Smooth muscle cell of the brain vasculature (primary cell): Measurements from ENCODE around the gene PHACTR1.

Source experiments
- DNase-seq: peaks from one replicate; pipeline ENCODE4 v3.0.0-alpha.2; 2012; ENCODE audit warnings: low read depth, low spot score

PHACTR1 gene

GRCh38 chr6:13261464-13261994 lies 545.0 kb downstream of the PHACTR1 start:
- DNase-seq = no peak

GRCh38 chr6:13262302-13263230 lies 546.0 kb downstream of the PHACTR1 start:
- no peak for DNase-seq

DNA sequence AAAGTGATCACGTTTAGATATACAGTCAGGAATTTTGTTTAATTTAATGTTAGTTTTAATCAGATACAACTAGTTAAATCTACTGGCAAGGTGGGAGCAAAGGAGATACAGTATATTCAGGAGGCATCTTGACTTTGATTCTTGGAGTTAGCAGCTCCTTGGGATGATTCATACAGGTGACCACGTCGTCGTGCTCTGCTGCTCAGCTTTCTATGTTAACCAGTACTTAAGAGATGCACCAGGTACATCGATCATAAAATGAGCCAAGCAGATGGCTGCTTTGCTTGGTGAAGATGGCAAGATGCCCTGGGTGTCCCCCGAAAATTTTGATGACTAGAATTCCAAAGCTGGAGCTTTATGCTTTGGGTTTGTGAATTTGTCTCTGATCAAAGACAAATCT lies 547.1 kb downstream of the PHACTR1 start:
- DNase-seq = no peak

DNA sequence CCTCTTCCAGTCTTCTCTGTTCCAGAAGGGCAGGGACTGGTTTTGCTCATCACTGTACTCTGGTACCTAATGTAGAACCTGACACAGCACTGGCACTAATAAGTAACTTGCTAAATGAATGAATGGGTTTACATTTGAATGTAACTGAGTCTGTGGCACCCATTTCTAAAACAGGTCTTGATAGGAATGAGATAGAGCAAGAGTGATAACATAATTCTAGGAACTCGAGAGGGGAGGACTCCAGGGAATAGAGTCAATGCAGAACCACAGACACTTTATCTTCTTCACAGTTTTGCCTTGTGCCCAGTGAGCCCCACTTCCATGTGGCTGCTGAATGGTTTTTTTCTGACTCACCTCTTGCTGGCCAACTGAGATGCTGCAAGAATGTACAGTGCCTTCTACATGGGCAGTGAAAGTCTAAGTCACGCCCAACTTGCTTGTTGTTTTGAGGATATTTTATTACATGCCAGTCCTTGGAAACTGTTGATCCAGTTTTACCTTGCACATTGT lies 550.6 kb downstream of the PHACTR1 start:
- DNase-seq = no peak

DNA sequence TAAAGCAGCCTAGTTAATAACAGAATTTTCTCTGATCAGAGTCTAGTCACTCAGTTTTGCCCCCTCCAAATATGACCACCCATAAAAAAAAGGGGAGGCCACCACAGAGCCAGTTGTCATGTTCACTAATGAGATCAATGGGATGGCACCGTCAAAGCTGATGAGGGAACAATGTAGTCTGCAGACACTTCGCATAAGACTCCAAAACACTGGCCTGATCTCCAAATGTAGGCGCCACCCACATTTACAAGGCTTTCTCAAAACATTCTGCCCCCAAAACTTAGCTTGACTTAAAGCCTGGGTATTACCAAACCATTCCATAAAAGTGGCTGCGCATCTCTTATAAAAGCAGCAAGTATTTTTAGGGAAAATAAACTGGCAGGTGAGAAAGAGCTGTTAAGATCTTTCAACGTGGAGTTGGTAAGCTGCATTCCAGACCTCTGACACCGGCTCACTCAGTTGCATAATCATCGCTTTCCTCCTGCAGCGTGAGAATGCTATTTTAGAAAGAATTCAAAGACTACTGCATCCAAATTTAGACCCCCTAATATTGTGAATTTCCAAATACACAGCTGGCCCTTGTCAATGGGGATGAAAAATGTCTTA lies 552.4 kb downstream of the PHACTR1 start:
- no peak for DNase-seq

DNA sequence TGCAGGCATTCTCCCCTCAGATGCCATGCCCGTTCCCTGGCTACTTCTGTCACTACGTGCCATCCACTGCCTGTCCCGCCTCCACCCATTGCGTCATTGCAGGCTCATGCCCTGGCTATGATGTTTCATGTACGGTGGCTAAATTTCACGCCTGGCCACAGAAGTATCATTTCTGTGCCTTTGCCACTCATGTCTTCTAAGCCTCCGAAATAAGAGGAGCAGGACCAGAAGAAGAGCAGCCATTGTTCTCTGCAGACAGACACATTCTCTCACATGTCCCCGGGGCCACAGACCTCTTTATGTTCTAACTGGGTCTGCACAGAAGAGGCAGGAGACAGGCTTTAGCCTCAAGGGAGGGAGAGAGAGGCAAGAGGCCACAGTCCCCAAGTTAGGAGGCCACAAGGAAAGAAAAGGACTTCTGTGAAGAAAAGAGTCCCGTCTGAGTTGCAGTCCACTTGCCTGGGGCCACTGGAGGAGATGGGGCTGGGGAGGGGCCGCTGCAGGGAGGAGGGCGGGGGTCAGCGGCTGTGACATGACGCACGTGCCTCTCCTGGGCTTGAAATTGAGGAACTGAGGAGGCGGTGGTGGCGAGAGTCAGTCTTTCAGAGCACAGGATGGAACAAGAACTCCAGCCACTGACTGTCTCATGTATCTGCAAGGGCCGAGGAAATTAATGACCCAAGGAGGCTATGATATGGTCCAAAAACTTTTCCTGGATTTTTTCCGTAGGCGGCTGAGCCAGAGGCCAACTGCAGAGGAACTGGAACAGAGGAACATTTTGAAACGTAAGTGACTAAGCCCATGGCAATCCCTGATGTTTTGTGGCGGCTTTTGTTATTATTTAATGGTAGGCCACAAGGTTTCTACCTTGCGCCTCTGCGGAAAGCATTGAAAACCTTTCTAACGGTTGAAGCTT lies 555.8 kb downstream of the PHACTR1 start:
- no peak for DNase-seq

- DNase-seq = no peak
These were observed 556.8 kb downstream of the PHACTR1 start for GRCh38 chr6:13273202-13273930.

DNA sequence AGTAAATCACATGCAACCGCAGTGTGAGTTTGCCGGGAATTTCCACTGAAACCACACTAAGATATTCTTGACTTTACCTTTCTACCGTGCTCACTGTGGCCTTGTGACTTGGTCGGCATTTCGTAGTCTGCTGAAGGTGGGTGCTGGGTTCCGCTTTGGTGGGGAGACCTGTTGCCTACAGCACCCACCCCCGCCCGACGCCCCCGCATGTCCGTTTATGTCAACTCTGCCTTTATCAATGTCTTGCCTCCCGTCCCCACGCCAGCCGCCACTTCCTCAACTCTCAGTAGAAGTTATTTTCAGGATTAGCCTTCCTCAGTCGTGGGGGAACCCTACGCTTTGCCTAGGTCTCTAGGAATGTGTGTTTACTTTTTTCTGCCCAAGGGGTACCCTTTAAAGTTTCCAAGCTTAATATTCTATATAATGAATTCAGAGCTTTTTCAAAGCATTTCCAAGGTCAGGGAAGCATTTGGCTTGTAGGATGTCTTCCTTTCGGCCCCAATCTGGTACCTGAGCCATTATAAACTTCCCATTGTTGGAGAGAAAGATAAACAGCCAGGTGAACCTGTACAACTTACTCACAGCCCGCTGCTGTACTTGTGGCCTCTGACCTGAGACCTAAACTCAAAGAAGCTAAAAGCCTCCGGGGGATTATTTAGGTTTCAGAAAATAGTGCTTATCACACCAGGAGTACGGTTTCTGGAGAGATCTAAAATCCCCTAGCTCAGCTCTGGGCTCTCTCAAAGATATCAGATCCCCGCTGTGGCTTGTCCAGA lies 557.6 kb downstream of the PHACTR1 start:
- DNase-seq = no peak

DNA sequence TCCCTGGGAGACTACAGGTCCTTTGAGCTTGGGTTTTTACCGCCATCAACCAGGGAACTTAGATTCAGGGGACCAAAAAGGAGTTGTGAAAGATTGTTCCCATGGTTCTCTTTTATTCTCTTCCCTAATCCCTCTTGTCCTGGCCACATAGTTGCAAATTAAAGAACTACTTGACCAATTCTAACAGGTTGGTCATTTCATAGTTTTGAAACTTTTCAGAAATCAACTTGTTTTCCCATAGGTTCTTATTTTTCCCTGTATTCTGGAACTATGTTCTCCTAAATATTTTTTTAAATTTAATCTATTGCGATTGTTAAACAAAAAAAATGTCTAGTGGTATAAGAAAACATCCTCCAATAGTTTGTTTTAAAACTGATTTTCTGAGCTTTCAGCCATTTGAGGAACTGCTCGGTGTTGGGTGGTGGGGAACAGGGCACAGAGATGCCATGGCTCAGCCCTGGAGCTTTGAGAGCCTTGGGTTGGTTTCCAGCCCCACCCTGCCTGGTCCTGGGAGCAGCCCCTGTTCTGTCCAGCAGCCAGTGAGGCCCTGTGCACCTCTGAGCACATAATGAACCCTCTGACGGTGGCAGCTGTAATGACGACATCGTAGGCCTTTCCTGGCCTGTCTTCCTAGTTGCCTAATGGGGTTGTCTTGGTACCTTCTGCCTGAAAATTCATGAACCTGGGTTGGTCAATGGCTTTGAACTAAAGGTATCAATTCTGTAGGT lies 558.3 kb downstream of the PHACTR1 start:
- no peak for DNase-seq

DNA sequence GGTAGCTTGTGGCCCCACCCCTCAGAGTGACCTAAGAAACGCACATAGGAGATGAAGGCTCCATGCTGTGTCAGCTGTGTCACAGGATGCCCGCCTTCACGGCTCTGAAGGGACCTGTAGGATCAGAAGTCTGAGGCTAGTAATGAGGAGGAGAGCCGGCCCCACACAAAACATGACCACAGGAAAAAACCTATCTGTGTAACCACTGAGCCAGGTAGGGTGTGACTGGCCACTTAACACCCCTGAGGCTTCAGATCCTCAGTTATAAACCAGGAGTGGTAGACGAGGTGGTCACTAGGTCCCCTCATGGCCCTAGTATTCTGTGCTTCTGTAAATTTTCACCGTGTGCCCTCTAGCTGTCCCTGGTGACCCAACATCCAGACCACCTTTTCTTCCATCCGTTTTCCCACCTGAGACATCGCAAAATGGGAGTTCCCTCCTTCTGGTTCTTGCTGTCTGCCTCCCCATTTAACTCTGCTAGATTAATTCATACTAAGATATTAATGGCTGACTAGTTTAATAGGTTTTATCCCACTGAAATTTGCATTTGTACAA lies 558.9 kb downstream of the PHACTR1 start:
- no peak for DNase-seq

- DNase-seq = no peak
These were observed 560.7 kb downstream of the PHACTR1 start for GRCh38 chr6:13277231-13277630.

DNA sequence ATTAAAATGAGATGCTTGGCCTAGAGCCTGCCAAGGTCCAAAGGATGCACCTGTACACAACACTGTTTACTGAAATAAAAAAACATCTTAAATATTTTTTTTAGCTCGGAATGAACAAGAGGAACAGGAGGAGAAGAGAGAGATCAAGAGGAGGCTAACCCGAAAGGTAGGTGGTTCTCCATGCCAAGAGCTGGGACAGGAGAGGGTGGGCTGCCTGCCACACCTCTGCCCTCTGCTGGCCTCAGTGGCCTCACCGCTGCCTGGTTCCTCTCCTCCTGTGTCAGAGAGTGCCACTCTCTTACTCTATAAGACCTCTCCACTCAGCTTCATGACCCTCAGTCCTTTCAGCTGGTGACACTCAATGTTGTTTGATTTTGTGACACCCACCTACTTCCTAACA lies 561.6 kb downstream of the PHACTR1 start:
- DNase-seq = no peak

- no peak for DNase-seq
These were observed 562.4 kb downstream of the PHACTR1 start for GRCh38 chr6:13278991-13279390.

GRCh38 chr6:13280254-13280653 lies 563.7 kb downstream of the PHACTR1 start:
- no peak for DNase-seq

GRCh38 chr6:13281686-13282085 lies 565.1 kb downstream of the PHACTR1 start:
- DNase-seq = no peak

- no peak for DNase-seq
These were observed 566.0 kb downstream of the PHACTR1 start for GRCh38 chr6:13282393-13283069.

GRCh38 chr6:13283331-13283730 lies 566.8 kb downstream of the PHACTR1 start:
- DNase-seq = no peak

- DNase-seq = no peak
These were observed 568.1 kb downstream of the PHACTR1 start for GRCh38 chr6:13284646-13285045.

DNA sequence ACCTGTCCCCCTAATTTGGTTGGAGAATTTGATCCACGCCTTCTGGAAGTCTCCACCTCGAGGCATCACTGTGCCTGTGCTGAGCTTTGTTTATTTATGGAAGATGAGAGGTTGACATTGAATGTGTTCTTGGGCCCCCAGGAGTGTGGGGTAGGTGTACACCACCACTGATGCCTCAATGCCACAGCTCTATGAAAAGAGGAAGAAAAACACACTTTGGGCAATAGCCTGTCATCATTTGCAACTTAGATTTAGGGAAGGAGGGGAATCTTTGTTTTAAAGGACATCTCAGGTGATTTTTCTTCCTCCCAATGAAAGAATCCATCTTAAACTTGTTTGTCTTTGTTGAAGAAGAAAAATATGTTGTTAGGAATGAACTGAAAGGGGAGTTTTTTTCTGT lies 569.1 kb downstream of the PHACTR1 start:
- DNase-seq = no peak
